GM13977 (cell line): ENCODE data around the gene SLC9A9.

Source experiments
- DNase-seq: peaks from one replicate; pipeline ENCODE4 v3.0.0; 2012; ENCODE audit warnings: low spot score
- in situ Hi-C: fragments of 300-500 bp; cut with MboI; formaldehyde crosslinking; loops from one replicate; pipeline ENCODE4 v1.12.0; 2022; ENCODE audit warnings: low sequenced_read_pairs, low pct_unique_long_range_greater_than_20kb, mixed read lengths, inconsistent platforms; ENCODE audit not compliant: unreplicated experiment
- TF ChIP-seq, protein P1 (sequence below): IDR thresholded peaks from 2 replicates; pipeline ENCODE4 v1.5.1; 2012; ENCODE audit warnings: mild to moderate bottlenecking, control low read depth; ENCODE audit not compliant: insufficient read depth; ENCODE audit errors: extremely low read depth, missing control alignments

The SLC9A9 gene

DNA sequence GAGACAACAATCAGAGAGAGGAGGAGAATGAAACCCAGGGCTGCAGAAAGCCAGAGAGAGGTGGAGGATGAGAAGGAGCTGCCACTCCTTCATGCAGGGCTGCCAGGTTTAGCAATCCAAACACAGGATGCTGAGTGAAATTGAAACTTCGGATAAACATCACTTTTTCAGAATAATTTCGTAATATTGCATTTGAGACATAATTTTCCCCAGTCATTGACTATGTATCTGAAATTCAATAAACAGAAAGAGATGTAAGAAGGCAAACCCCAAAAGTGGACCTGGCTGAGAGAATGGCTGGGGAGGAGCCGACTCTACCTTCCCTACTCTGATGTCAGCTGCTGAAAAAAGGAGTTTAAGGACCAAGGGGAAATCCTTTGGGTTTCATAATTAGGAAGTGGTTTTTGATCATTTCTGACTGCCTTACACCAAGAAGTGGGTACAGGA, 33.8 kb downstream of the SLC9A9 start:
- no peak for DNase-seq
- in situ Hi-C loops: no loop called here
- TF ChIP-seq, protein P1, sequence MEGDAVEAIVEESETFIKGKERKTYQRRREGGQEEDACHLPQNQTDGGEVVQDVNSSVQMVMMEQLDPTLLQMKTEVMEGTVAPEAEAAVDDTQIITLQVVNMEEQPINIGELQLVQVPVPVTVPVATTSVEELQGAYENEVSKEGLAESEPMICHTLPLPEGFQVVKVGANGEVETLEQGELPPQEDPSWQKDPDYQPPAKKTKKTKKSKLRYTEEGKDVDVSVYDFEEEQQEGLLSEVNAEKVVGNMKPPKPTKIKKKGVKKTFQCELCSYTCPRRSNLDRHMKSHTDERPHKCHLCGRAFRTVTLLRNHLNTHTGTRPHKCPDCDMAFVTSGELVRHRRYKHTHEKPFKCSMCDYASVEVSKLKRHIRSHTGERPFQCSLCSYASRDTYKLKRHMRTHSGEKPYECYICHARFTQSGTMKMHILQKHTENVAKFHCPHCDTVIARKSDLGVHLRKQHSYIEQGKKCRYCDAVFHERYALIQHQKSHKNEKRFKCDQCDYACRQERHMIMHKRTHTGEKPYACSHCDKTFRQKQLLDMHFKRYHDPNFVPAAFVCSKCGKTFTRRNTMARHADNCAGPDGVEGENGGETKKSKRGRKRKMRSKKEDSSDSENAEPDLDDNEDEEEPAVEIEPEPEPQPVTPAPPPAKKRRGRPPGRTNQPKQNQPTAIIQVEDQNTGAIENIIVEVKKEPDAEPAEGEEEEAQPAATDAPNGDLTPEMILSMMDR: no peak

DNA sequence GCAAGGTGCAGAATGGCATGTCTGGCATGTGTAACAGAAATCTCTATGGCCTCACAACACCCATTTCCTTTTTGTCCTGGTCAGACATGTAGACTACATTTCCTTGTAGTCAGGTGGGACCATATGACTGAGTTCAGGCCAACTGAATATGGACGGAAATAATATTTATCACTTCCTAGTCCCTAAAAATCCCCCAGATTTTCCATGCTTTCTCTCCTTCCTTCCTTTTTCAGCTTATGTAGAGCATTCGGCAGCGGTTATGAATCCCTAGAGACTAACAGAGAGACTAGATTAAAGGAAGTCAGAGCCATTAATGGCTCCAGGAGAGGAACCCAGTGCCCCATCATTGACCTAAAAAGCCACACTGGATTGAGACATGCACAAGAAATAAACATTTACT, 35.8 kb downstream of the SLC9A9 start:
- TF ChIP-seq, protein P1: no peak
- no peak for DNase-seq
- in situ Hi-C loops: no loop called here

DNA sequence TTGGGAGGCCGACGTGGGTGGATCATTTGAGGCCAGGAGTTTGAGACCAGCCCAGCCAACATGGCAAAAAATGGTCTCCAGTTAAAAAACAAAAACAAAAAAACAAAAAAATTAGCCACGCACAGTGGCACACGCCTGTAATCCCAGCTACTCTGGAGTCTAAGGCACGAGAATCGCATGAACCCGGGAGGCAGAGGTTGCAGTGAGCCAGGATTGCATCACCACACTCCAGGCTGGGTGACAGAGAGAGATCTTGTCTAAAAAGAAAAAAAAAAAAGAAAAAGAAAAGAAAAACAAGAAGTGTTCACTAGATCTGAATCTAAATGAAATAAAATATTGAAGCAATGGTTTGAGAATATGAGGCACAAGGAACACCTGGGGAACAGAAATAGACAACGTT, 36.7 kb downstream of the SLC9A9 start:
- in situ Hi-C loops: no loop called here
- TF ChIP-seq, protein P1: no peak
- DNase-seq: no peak

DNA sequence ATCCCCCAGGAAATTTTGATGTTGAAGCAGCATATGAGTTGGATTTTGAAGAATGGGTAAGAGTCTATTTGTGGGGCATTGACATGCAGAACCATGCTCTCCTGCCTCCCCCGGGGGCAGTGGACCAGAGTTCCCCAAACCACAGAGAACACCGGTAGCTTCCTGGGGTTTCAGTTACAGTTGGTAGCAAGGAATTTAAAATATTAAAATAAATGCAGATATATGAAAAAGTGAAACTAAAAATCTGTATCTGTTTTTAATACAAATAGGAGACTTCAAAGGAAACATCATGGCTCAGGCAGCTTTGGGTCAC, 37.4 kb downstream of the SLC9A9 start:
- TF ChIP-seq, protein P1: no peak
- in situ Hi-C loops: no loop called here
- no peak for DNase-seq

DNA sequence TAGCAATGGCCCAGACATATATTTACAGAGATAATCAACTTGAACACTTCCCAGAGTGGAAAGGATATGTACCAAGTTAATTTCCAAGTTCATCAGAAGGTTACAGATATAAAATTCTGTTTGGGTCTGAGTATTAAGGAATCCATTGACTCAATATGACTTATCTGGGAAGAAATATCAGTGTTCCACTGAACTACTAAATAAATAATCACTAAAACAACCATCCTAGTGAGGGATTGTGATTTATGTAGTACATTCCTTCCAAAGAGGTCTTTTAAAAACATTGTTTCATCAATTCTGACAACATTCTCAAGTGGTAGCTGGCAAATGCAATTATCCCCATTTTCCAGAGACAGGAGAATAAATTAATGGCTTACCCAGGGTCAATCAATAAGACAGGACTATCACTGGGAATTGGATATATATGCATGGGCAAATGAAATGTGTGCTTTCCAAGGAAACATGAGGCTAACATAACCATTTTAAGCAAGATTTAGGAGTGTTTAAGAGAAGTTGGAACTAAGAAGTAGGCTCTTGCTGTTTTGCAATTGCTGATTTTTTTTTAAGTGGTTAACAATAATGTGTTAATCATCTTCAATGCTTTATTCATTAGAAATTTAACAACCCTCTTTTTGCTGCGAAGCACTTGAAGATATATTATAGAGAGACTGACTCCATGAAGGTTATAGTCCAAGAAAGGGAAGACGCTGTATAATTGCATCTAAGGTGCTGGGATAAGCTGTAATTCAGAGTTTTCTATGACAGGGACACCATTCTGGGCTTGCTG, 37.9 kb downstream of the SLC9A9 start:
- in situ Hi-C loops: no loop called here
- TF ChIP-seq, protein P1: no peak
- DNase-seq: no peak

DNA sequence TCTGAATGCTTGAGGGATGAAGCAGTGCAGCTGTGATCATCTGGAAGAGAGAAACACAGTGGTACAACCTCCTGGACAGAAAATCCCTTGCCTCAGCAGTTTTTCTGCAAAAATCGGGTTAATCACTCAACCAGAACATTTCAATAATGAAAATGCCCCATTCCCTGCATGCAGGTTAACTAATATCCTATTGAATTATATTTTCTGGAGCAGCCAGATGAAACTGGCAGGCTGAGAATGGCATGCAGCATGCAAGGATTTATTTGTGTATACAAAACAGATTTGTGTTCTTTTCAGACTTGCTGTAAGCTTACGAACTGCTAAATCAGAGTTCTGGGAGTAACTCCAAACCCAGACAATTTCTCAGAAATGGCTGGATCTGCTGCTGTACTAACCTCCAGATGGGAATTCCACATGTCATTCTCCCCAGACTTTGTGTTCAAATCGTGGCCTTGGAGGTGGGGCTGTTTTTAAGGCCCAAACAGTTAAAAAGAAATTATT, 39.1 kb downstream of the SLC9A9 start:
- TF ChIP-seq, protein P1: no peak
- DNase-seq: no peak
- in situ Hi-C loops: no loop called here
